Right ventricle myocardium inferior (tissue), 1 donor: ENCODE data around the gene ACSL5. TPM values are rescaled to one million over a fixed set of nuclear protein-coding genes. Genes with fewer than 3 reads are reported as not detected.

Experiments used
- ATAC-seq: fragments of 200-7000 bp; cut with Tn5 transposase; one replicate; pipeline ENCODE4 v1.9.1; 2020; ENCODE audit warnings: mild to moderate bottlenecking, moderate library complexity
- DNase-seq: peaks from one replicate; pipeline ENCODE4 v3.0.0; 2021; ENCODE audit errors: missing footprints
- intact Hi-C: fragments of 100-400 bp; cut with DNase I; formaldehyde crosslinking; loops from one replicate; pipeline ENCODE4 v1.11.0; 2022
- long read RNA-seq: library from polyadenylated mRNA; unstranded; transcript quantifications from one replicate; pipeline ENCODE4 v2.0.0, GENCODE V29; 2021
- total RNA-seq: library from RNA; stranded (reverse); fragmentation: NEBNext Ultra II Directional; extraction: Animal tissue kit (Norgen Biotek cat#: 25700); gene quantifications from one replicate; pipeline ENCODE4 v1.2.1, GENCODE V29; 2021
- donor health status: DM: no; HTN: yes; CAD: no; lungs with severe emphysema.

The ACSL5 gene
- total RNA-seq = 6.4 TPM
- long read RNA-seq, partial matches to known transcripts = 1 of 3 reads
- long read RNA-seq, other reads (novel, unspliced or antisense) = 0 of 3 reads

- intact Hi-C loops = no loop called here
- ATAC-seq = no peak
These were observed at the start of gene ACSL5 for GRCh38 chr10:112373912-112374338. TSS of gene ACSL5 (plus strand) at chr10:112374116. CDS start at chr10:112394947, 20,831 bp downstream.

GRCh38 chr10:112327678-112328077 lies 46.2 kb upstream of the ACSL5 start:
- DNase-seq (no peak), ATAC-seq (no peak)
- intact Hi-C loops = no loop called here

More at GRCh38 chr10:112373912-112374338, at the start of gene ACSL5:
- no peak for DNase-seq

GRCh38 chr10:112330162-112330561 lies 43.8 kb upstream of the ACSL5 start:
- intact Hi-C loops = no loop called here
- no peak for ATAC-seq
- DNase-seq = no peak

- ATAC-seq = no peak
- no peak for DNase-seq
- intact Hi-C loops = no loop called here
These were observed 43.2 kb upstream of the ACSL5 start for GRCh38 chr10:112330607-112331160.

- ATAC-seq = no peak
- intact Hi-C loops = no loop called here
These were observed 41.9 kb upstream of the ACSL5 start for GRCh38 chr10:112332022-112332421.

GRCh38 chr10:112332509-112333228 lies 41.2 kb upstream of the ACSL5 start:
- no peak for ATAC-seq
- DNase-seq = no peak

More at GRCh38 chr10:112332022-112332421, 41.9 kb upstream of the ACSL5 start:
- no peak for DNase-seq

GRCh38 chr10:112333452-112333851 lies 40.5 kb upstream of the ACSL5 start:
- ATAC-seq (no peak), DNase-seq (no peak)
- intact Hi-C loops = no loop called here

More at GRCh38 chr10:112332509-112333228, 41.2 kb upstream of the ACSL5 start:
- intact Hi-C loops = no loop called here

GRCh38 chr10:112335111-112335867 lies 38.6 kb upstream of the ACSL5 start:
- DNase-seq = no peak
- intact Hi-C loops = no loop called here
- ATAC-seq = no peak

GRCh38 chr10:112335868-112336265 lies 38.0 kb upstream of the ACSL5 start:
- intact Hi-C loops = no loop called here
- DNase-seq (no peak), ATAC-seq (no peak)

GRCh38 chr10:112336556-112337201 lies 37.2 kb upstream of the ACSL5 start:
- intact Hi-C loops = no loop called here
- ATAC-seq = no peak

GRCh38 chr10:112338957-112339356 lies 35.0 kb upstream of the ACSL5 start:
- no peak for ATAC-seq
- intact Hi-C loops = no loop called here
- no peak for DNase-seq

More at GRCh38 chr10:112336556-112337201, 37.2 kb upstream of the ACSL5 start:
- DNase-seq = no peak

GRCh38 chr10:112340601-112341000 lies 33.3 kb upstream of the ACSL5 start:
- DNase-seq (no peak), ATAC-seq (no peak)
- intact Hi-C loops = no loop called here

- DNase-seq (no peak), ATAC-seq (no peak)
- intact Hi-C loops = no loop called here
These were observed 30.7 kb upstream of the ACSL5 start for GRCh38 chr10:112343056-112343806.

- intact Hi-C loops = no loop called here
- ATAC-seq (peak; percentile 54), DNase-seq (no peak)
These were observed 29.7 kb upstream of the ACSL5 start for GRCh38 chr10:112344261-112344660.

GRCh38 chr10:112345202-112345601 lies 28.7 kb upstream of the ACSL5 start:
- ATAC-seq (no peak), DNase-seq (no peak)
- intact Hi-C loops = no loop called here

GRCh38 chr10:112345743-112346142 lies 28.2 kb upstream of the ACSL5 start:
- intact Hi-C loops = no loop called here
- DNase-seq (no peak), ATAC-seq (no peak)

GRCh38 chr10:112346774-112347173 lies 27.1 kb upstream of the ACSL5 start:
- no peak for ATAC-seq
- intact Hi-C loops = no loop called here
- DNase-seq = no peak
